HepG2 (cell line): ENCODE results near the gene TTC21B. TPM values are rescaled to one million over a fixed set of nuclear protein-coding genes. Genes with fewer than 3 reads are reported as not detected.

ENCODE experiments used
- DMAP1 ChIP-seq: IDR thresholded peaks from 2 replicates; pipeline ENCODE4 v1.6.1; 2016
- GLI4 ChIP-seq: sonication (generic); formaldehyde crosslinking; IDR thresholded peaks from 2 replicates; pipeline ENCODE4 v1.5.1; 2020; ENCODE audit warnings: missing genetic modification reagents, mild to moderate bottlenecking, moderate library complexity, borderline replicate concordance
- HNF4G ChIP-seq, 2 experiments: sonication (generic) in 1 of 2; formaldehyde crosslinking in 1 of 2; IDR thresholded peaks; 2 replicates each; pipeline versions ENCODE4 v1.4.0 to v1.6.1; 2011 to 2020; ENCODE audit warnings: borderline replicate concordance in 2 of 2, low read depth in 2 of 2, mild to moderate bottlenecking in 2 of 2, low read length in 1 of 2, missing genetic modification reagents in 1 of 2, moderate library complexity in 1 of 2
- HNRNPK ChIP-seq: fragments of 200-400 bp; formaldehyde crosslinking; IDR thresholded peaks from 2 replicates; pipeline ENCODE4 v1.6.1; 2018; ENCODE audit warnings: low read length, low read depth, moderate library complexity, mild to moderate bottlenecking; ENCODE audit not compliant: poor library complexity, severe bottlenecking
- KLF12 ChIP-seq: sonication (generic); formaldehyde crosslinking; IDR thresholded peaks from 2 replicates; pipeline ENCODE4 v1.4.0; 2020; ENCODE audit warnings: missing genetic modification reagents, borderline replicate concordance
- MXD4 ChIP-seq: IDR thresholded peaks from 2 replicates; pipeline ENCODE4 v1.6.1; 2016; ENCODE audit warnings: mild to moderate bottlenecking, missing biosample characterization, missing genetic modification reagents
- SIN3B ChIP-seq: fragments of 150-350 bp; IDR thresholded peaks from 2 replicates; pipeline ENCODE4 v1.6.1; 2014; ENCODE audit warnings: low read length
- SIX4 ChIP-seq: sonication (generic); formaldehyde crosslinking; IDR thresholded peaks from 2 replicates; pipeline ENCODE4 v1.4.0; 2020; ENCODE audit warnings: missing genetic modification reagents
- TEAD3 ChIP-seq: optimal IDR thresholded peaks from 2 replicates; pipeline ENCODE3; 2016; ENCODE audit warnings: borderline replicate concordance
- ZBTB3 ChIP-seq: sonication (generic); formaldehyde crosslinking; IDR thresholded peaks from 2 replicates; pipeline ENCODE4 v1.4.0; 2020; ENCODE audit warnings: low read depth, mild to moderate bottlenecking, moderate library complexity, missing genetic modification reagents, borderline replicate concordance
- ZNF281 ChIP-seq: sonication (generic); formaldehyde crosslinking; IDR thresholded peaks from 2 replicates; pipeline ENCODE4 v1.4.0; 2020; ENCODE audit warnings: missing genetic modification reagents, borderline replicate concordance
- ZNF576 ChIP-seq: sonication (generic); formaldehyde crosslinking; IDR thresholded peaks from 2 replicates; pipeline ENCODE4 v1.4.0; 2020; ENCODE audit warnings: mild to moderate bottlenecking, missing genetic modification reagents
- ZNF704 ChIP-seq: sonication (generic); formaldehyde crosslinking; IDR thresholded peaks from 2 replicates; pipeline ENCODE4 v1.8.1; 2023; ENCODE audit warnings: mild to moderate bottlenecking, inconsistent platforms, moderate library complexity, missing genetic modification reagents, borderline replicate concordance
- ZXDC ChIP-seq: sonication (generic); formaldehyde crosslinking; IDR thresholded peaks from 2 replicates; pipeline ENCODE4 v1.5.0; 2020; ENCODE audit warnings: mild to moderate bottlenecking, missing genetic modification reagents
- polyA plus RNA-seq, 8 experiments: library from polyadenylated mRNA; depleted of rRNA in 3 of 8; stranded (reverse) in 7 of 8; unstranded in 1 of 8; fragments of >200 nt; fragmentation: Illumina TruSeq in 4 of 8; extraction: Trizol in 4 of 8; gene quantifications; 2 replicates each; pipeline versions ENCODE4 v1.2.1 to v1.2.3, GENCODE V29; 2011 to 2016; ENCODE audit warnings: low read depth in 4 of 8, missing spikeins in 1 of 8, mixed read lengths in 1 of 8; ENCODE audit not compliant: insufficient read depth in 1 of 8
- total RNA-seq, 5 experiments: library from RNA; depleted of rRNA; stranded (reverse); fragments of >200 nt; fragmentation: Illumina TruSeq; extraction: Trizol; gene quantifications; 2 replicates each; pipeline ENCODE4 v1.2.3, GENCODE V29; 2016; ENCODE audit warnings: low read depth in 1 of 5
- TF ChIP-seq, protein P1 (sequence below): sonication (generic); formaldehyde crosslinking; IDR thresholded peaks from 2 replicates; pipeline ENCODE4 v1.5.1; 2020; ENCODE audit warnings: mild to moderate bottlenecking, missing genetic modification reagents, moderate library complexity

TTC21B gene
- total and polyA plus RNA-seq, 2 of the 13 experiments (the other 11 are each of a cell fraction or from before 2014, with no cell fraction given), result 39.1 to 67.1 TPM

DNA sequence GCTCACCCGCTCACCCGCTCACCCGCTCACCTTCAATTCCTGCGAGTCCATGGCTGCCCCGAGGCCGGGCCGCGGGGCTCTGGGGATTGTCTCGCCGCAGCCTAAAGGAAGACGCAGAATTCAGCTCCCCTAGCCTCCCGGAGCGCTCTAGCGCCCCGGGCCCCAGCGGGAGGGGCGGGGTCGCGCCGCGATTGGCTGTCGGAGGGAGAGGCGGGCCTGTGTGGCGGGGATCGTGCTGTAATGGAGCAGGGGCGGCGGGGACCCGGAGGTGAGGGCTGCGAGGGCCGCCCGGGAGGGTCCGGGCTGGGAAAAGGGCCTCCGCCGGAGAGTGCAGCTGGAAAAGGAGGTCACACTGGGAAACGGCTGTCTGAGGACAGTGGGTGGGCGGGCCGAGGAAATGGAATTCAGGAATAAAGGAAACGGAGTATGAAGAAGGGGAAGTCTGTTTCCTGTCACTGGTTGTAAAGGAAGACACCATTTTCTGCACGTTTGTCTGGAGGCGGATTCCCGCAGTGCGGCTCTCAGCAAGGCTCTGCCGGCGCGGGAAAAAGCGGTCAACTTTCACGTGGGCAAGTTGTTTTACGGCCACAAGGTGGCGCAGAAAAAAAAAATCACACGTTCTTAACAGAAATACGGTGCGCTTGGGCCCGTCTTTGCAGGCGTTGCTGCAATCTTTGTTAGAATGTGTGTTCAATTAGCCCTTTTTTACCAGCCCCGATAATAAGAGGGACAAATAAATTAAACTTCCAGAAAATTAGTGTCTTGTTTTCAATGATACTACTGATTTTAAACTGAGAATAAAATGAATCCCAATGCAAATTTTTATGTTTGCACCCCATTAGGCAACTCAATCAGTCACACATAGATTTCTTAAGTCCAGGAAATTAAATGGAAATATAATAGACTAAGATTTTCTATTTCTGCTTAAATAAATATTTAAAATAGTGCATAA is at the start of gene TTC21B (continued):
- TF ChIP-seq HNRNPK (peak; percentile 70), DMAP1 (CRISPR knock-in tag) (peak; percentile 80), MXD4 (CRISPR knock-in tag) (peak; percentile 95), KLF12 (CRISPR knock-in tag) (peak; percentile 76), SIN3B (no peak), SIX4 (CRISPR knock-in tag) (no peak; the same call in 1 of the 2 replicates), ZBTB3 (CRISPR knock-in tag) (peak; percentile 63; the same call in 1 of the 2 replicates), ZXDC (peak; percentile 89), ZNF704 (CRISPR knock-in tag) (peak; percentile 55; the same call in 1 of the 2 replicates), HNF4G (IDR thresholded peaks at IDR 0.05; ENCODE audit: borderline replicate concordance, low read depth, low read length) (0 out of 2 replicates have a peak, but pooled peaks have one; percentile 34), HNF4G (CRISPR knock-in tag; IDR thresholded peaks at IDR 0.05; ENCODE audit: borderline replicate concordance, low read depth) (no peak; the same call in 1 of the 2 replicates), GLI4 (CRISPR knock-in tag) (peak; percentile 78; the same call in 1 of the 2 replicates), ZNF281 (CRISPR knock-in tag) (no peak; the same call in 1 of the 2 replicates), TEAD3 (CRISPR knock-in tag) (peak; percentile 68), ZNF576 (CRISPR knock-in tag) (no peak)
- TF ChIP-seq, protein P1, sequence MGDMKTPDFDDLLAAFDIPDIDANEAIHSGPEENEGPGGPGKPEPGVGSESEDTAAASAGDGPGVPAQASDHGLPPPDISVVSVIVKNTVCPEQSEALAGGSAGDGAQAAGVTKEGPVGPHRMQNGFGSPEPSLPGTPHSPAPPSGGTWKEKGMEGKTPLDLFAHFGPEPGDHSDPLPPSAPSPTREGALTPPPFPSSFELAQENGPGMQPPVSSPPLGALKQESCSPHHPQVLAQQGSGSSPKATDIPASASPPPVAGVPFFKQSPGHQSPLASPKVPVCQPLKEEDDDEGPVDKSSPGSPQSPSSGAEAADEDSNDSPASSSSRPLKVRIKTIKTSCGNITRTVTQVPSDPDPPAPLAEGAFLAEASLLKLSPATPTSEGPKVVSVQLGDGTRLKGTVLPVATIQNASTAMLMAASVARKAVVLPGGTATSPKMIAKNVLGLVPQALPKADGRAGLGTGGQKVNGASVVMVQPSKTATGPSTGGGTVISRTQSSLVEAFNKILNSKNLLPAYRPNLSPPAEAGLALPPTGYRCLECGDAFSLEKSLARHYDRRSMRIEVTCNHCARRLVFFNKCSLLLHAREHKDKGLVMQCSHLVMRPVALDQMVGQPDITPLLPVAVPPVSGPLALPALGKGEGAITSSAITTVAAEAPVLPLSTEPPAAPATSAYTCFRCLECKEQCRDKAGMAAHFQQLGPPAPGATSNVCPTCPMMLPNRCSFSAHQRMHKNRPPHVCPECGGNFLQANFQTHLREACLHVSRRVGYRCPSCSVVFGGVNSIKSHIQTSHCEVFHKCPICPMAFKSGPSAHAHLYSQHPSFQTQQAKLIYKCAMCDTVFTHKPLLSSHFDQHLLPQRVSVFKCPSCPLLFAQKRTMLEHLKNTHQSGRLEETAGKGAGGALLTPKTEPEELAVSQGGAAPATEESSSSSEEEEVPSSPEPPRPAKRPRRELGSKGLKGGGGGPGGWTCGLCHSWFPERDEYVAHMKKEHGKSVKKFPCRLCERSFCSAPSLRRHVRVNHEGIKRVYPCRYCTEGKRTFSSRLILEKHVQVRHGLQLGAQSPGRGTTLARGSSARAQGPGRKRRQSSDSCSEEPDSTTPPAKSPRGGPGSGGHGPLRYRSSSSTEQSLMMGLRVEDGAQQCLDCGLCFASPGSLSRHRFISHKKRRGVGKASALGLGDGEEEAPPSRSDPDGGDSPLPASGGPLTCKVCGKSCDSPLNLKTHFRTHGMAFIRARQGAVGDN (CRISPR knock-in tag), result peak; percentile 97
